ENCODE data around the gene CCDC154. TPM values are rescaled to one million over a fixed set of nuclear protein-coding genes. Genes with fewer than 3 reads are reported as not detected.
A peak's percentile ranks its signal among the peaks of the same experiment; 100 is the strongest.

Gene CCDC154, protein sequence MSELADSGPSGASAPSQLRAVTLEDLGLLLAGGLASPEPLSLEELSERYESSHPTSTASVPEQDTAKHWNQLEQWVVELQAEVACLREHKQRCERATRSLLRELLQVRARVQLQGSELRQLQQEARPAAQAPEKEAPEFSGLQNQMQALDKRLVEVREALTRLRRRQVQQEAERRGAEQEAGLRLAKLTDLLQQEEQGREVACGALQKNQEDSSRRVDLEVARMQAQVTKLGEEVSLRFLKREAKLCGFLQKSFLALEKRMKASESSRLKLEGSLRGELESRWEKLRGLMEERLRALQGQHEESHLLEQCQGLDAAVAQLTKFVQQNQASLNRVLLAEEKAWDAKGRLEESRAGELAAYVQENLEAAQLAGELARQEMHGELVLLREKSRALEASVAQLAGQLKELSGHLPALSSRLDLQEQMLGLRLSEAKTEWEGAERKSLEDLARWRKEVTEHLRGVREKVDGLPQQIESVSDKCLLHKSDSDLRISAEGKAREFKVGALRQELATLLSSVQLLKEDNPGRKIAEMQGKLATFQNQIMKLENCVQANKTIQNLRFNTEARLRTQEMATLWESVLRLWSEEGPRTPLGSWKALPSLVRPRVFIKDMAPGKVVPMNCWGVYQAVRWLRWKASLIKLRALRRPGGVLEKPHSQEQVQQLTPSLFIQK
- under 1 TPM in 3 of 4 donors, not detected in 1; 0.17 to 0.58 (median 0.42) TPM for total RNA-seq

GRCh38 chr16:1443980-1444729 is at the start of gene CCDC154:
Gene CCDC154, minus strand, starts transcription at chr16:1444556. Its CDS starts 234 bp downstream, at chr16:1444322.
- no peak for TF ChIP-seq POLR2A (IDR thresholded peaks at IDR 0.05; ENCODE audit: low read depth)
- TF ChIP-seq, protein P1, sequence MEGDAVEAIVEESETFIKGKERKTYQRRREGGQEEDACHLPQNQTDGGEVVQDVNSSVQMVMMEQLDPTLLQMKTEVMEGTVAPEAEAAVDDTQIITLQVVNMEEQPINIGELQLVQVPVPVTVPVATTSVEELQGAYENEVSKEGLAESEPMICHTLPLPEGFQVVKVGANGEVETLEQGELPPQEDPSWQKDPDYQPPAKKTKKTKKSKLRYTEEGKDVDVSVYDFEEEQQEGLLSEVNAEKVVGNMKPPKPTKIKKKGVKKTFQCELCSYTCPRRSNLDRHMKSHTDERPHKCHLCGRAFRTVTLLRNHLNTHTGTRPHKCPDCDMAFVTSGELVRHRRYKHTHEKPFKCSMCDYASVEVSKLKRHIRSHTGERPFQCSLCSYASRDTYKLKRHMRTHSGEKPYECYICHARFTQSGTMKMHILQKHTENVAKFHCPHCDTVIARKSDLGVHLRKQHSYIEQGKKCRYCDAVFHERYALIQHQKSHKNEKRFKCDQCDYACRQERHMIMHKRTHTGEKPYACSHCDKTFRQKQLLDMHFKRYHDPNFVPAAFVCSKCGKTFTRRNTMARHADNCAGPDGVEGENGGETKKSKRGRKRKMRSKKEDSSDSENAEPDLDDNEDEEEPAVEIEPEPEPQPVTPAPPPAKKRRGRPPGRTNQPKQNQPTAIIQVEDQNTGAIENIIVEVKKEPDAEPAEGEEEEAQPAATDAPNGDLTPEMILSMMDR (IDR thresholded peaks at IDR 0.05) = no peak
- TF ChIP-seq EP300 (IDR thresholded peaks at IDR 0.05) = no peak
- TF ChIP-seq POLR2AphosphoS5 (IDR thresholded peaks at IDR 0.05) = no peak
- no peak for DNase-seq (ENCODE audit: extremely low spot score)
- Histone ChIP-seq H3K9me3 (no peaks in the 10 kb centered on the region), H3K27me3 (no peaks in the 10 kb centered on the region), H3K27ac (replicated peaks in 1 of 4) (no peak within 1 kb of the TSS), H3K4me1 (no peaks in the 10 kb centered on the region), H3K36me3 (peaks cover 14 to 44% (median 41%) of the 10 kb centered on the region in 4 donors), H3K4me3 (no peak within 1 kb of the TSS)
- 72% methylated on average over 10 of the region's 27 CpGs for WGBS
- intact Hi-C loops (cut with DNase I) = no loop called here

- H3K36me3 ChIP-seq = peaks cover 17 to 43% (median 40%) of the 10 kb centered on the region in 4 donors
- WGBS = no CpG with 5 or more reads among the region's 30 CpGs
- intact Hi-C loops (cut with DNase I) = loop anchor here (5.0 kb wide), 2 partner anchors 74 to 119 kb away; partner anchors contain the start of genes CRAMP1 and IFT140
Measured at GRCh38 chr16:1493746-1494094, 49.4 kb upstream of the CCDC154 start.

GRCh38 chr16:1492923-1493745 is 48.8 kb upstream of the CCDC154 start, which contains the start of gene TELO2:
Gene TELO2, plus strand, starts transcription at chr16:1493360. Its CDS starts 922 bp downstream, at chr16:1494282.
- Histone ChIP-seq H3K27ac (replicated peaks in 1 of 4) (peak within 1 kb of the TSS; percentile 84 to 92 (median 88)), H3K4me3 (peak within 1 kb of the TSS; percentile 81 to 89 (median 84)), H3K4me1 (peaks cover 24 to 34% (median 31%) of the 10 kb centered on the region in 4 donors), H3K27me3 (no peaks in the 10 kb centered on the region), H3K9me3 (no peaks in the 10 kb centered on the region), H3K36me3 (peaks cover 17 to 37% (median 35%) of the 10 kb centered on the region in 4 donors)
- intact Hi-C loops (cut with DNase I) = loop anchor here (5.0 kb wide), 2 partner anchors 74 to 119 kb away; partner anchors contain the start of genes CRAMP1 and IFT140
- WGBS = 9% methylated on average over 13 of the region's 89 CpGs
- peak; percentile 94 for DNase-seq (ENCODE audit: extremely low spot score)
- TF ChIP-seq, protein P1 (IDR thresholded peaks at IDR 0.05) = no peak
- TF ChIP-seq POLR2AphosphoS5 (IDR thresholded peaks at IDR 0.05) (peak; percentile 60 to 76), EP300 (IDR thresholded peaks at IDR 0.05) (no peak)

More at GRCh38 chr16:1493746-1494094, 49.4 kb upstream of the CCDC154 start:
- H3K9me3 ChIP-seq = no peaks in the 10 kb centered on the region
- no peak for TF ChIP-seq EP300 (IDR thresholded peaks at IDR 0.05)
- TF ChIP-seq, protein P1 (IDR thresholded peaks at IDR 0.05) = no peak
- H3K27me3 ChIP-seq = no peaks in the 10 kb centered on the region
- peak overlapping the region; percentile 81 to 89 (median 84) for H3K4me3 ChIP-seq
- H3K27ac ChIP-seq (replicated peaks in 1 of 4) = peak overlapping the region; percentile 84 to 92 (median 88)
- DNase-seq (ENCODE audit: extremely low spot score) = no peak
- peaks cover 24 to 34% (median 31%) of the 10 kb centered on the region in 4 donors for H3K4me1 ChIP-seq

All from esophagus muscularis mucosa (tissue), 4 donors.